NCI-H128 (cell line): Measurements from ENCODE around the gene CARD10.

Experiments used
- DNase-seq: peaks from one replicate; lab custom pipeline; 2025; ENCODE audit not compliant: unreplicated experiment; lab: John Stamatoyannopoulos, UW

Gene CARD10

GRCh38 chr22:37519268-37520195 is at the start of gene CARD10:
CARD10 (minus strand) TSS chr22:37519415; CDS start chr22:37519200, 215 bp downstream.
- no peak for DNase-seq

GRCh38 chr22:37568448-37569008 is 49.3 kb upstream of the CARD10 start:
- DNase-seq = no peak

GRCh38 chr22:37568012-37568411 is 48.8 kb upstream of the CARD10 start:
- no peak for DNase-seq

DNA sequence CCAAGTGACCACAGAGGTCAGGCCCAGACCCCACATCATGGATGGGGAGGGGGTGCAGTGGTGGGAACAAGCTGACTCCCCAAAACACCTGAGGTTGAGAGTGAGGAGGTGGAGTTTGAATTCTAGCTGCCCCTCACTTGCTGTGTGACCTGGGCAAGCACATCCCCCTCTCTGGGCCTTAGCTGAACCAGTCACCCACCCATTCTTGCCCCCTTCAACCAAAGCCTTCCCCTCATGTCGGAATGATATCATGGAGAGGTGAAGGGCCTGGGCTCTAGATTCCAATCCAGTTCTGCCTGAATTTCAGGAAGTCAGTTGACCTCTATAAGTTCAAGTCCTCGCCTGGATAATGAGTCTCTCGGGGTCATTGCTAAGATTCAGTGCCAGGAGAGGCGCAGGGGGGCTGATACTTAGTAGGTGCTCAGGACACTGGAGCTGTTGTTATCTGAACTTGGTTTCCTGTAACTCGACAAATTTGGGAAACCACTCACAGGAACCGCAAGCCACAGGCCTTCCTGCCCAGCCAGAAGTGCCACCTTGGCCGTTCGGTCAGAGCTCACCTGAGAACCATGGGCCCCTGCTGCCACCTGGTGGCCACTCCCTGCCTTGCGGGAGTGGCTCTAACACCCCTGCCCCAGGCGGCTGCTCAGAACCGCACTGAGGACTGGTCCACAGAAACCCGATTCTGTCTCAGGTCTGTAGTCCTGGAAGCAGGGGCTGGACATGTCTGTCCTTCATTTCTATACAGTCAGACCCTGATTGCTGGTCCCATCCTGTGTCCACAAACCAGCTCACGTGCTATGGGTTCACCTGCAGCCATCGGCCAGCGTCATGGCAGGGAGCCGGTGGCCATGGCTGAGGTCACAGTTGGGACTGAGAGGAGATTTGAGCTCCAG is 47.9 kb upstream of the CARD10 start:
- DNase-seq = no peak

DNA sequence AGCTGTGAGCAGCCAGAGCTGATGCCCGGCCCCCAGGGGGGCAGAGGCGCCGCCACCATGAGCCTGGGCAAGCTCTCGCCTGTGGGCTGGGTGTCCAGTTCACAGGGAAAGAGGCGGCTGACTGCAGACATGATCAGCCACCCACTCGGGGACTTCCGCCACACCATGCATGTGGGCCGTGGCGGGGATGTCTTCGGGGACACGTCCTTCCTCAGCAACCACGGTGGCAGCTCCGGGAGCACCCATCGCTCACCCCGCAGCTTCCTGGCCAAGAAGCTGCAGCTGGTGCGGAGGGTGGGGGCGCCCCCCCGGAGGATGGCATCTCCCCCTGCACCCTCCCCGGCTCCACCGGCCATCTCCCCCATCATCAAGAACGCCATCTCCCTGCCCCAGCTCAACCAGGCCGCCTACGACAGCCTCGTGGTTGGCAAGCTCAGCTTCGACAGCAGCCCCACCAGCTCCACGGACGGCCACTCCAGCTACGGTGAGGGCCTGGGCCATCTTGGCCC is 47.2 kb upstream of the CARD10 start:
- DNase-seq = no peak

DNA sequence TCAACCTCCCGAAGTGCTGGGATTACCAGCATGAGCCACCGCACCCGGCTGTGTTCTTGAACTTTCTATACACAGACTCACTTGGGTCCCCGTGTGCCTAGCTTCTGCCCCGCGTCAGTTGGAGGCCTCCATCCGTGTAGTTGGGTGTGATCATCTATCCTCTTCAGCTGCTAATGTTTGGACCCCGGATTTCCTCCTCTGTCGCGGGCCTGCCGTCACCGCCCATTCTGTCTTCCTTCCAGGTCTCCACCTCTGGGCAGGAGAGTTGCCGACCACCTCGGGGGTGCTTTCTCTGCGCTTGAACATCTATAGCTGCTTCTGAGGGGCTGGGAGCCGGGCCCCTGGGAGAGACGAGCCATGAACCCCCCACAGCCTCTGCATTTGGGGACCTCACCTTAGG is 46.6 kb upstream of the CARD10 start:
- no peak for DNase-seq

- no peak for DNase-seq
These were observed 45.0 kb upstream of the CARD10 start for GRCh38 chr22:37564111-37564711.

DNA sequence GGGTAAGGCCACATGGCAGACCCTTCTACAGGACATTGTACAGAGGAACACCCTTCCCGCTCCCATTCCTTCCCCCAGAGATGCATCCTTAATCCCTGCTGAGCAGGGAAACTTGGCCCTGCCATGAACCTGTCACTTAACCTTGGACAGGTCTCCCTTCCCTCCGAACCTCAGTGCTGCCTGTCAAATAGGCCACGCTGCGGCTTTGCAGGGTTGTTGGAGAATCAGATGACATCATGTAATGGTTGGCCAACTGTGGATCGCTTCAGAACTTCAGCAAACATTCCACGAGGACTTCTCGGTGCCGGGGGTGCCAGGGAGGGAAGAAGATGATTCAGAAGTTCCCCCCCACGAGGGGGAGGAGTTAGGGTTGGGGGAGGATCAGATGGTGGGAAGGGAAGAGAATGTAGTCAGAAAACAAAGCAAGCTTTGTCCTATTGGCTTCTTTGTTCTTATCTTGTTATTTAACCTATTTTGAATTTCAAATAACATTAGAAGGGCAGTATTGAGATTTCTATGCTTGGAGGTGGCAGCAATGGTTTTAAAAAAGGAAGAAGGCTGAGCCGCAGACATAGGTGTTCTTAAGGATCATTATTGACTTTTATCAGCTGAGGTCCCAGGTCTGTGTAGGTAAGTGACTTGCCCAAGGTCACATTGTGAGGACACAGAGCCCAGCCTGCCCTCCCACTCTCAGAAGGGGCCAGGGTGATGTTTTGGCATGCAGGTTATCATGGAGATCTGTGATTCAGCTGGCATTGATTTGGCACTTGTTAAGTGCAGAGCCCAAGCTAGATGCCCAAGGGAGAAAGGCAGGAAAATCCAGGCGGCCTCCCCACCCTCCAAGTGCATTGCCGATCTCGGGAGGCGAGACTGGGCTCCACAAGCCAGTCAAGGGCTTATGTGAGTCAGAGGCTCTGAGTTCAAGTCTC is 44.2 kb upstream of the CARD10 start:
- no peak for DNase-seq

- DNase-seq = no peak
These were observed 43.0 kb upstream of the CARD10 start for GRCh38 chr22:37562049-37562875.

GRCh38 chr22:37561212-37562048 is 42.2 kb upstream of the CARD10 start:
- DNase-seq = no peak

DNA sequence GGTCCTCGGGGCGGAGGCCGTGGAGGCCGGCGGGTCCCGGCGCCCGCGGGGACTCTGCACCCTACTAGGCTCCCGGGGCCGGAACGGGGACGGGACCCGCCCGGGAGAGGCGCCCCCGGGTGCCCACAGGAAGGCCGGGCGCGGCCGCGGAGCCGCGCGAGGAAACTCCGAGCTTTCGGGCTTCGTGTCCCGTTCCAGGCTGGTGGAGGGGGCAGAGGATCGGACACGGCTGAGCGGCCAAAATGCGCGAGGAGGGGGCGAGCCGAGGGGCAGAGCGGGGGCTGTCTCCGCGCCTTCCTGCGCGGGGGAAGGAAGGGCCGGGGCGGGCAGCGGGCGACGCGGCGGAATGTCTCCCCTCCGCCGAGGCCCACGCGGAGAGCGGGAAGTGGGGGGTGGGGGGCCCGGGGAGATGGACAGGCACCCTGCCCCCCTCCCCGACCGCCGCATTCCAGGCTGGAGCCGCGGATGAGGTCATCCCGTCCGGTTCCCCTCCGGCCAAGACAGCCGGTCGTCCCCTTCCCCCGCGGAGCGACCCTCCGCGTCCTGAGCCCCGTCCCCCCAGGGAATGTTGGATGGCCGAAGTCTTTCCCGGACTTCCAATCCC is 41.5 kb upstream of the CARD10 start:
- DNase-seq = no peak

GRCh38 chr22:37559901-37560607 is 40.8 kb upstream of the CARD10 start, which contains the start of gene CDC42EP1:
CDC42EP1 (plus strand) TSS chr22:37560480; CDS start chr22:37566350, 5,870 bp downstream.
- no peak for DNase-seq

GRCh38 chr22:37559521-37559900 is 40.3 kb upstream of the CARD10 start:
- DNase-seq = no peak

DNA sequence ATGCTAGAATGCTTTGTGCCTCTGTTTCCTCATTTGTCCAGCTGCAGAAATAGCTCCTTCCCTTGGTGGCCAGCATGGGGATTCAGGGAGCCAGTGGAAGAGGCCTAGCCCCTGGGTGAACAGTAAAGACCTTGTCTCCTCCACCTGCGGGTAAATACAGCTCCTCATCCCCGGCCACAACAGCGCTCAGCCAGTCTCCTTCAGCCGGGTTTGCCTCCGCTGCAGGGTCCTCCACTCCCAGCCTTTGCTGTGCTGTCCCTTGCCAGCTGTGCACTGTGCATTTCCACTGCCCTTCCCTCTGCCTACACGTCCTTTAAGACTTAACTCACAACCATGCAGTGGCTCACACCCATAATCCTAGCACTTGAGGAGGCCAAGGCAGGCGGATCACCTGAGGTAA is 39.6 kb upstream of the CARD10 start:
- DNase-seq = no peak

- no peak for DNase-seq
These were observed 38.2 kb upstream of the CARD10 start for GRCh38 chr22:37557321-37558001.

DNA sequence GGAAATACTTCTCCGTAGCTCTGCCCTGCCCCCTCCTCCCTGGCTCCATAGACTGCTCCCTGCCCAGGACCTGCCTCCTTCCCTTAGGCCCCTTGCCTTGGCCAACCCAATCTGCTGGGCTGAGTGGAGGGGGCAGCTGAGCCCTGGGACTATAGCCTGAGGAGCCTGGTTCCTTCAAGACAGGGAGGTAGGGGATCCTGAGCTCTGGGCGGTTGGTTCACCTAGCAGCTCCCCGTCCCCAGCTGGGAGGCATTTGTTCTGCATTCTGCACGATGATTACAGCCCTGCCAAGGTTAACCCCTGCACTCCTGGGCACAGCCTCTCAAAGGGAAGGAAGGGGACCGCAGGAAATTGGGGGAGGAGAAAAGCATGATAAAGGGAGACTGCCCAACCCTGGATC is 37.5 kb upstream of the CARD10 start:
- no peak for DNase-seq
